Prostate gland (tissue), 2 donors: ENCODE data around the gene LONP1.

ENCODE experiments used
- CTCF ChIP-seq, 4 experiments: fragments of 200-600 bp in 2 of 4; fragments of 450-650 bp in 2 of 4; sonication (generic) in 2 of 4; IDR thresholded peaks; 1 replicate in 3 of 4; 2 replicates in 1 of 4; pipeline ENCODE4 v1.5.1; 2016 to 2019; ENCODE audit warnings: antibody characterized with exemption in 4 of 4, mild to moderate bottlenecking in 2 of 4, moderate library complexity in 2 of 4
- POLR2A ChIP-seq: fragments of 450-650 bp; IDR thresholded peaks from one replicate; pipeline ENCODE4 v1.6.1; 2016; ENCODE audit warnings: antibody characterized with exemption, mild to moderate bottlenecking

DNA sequence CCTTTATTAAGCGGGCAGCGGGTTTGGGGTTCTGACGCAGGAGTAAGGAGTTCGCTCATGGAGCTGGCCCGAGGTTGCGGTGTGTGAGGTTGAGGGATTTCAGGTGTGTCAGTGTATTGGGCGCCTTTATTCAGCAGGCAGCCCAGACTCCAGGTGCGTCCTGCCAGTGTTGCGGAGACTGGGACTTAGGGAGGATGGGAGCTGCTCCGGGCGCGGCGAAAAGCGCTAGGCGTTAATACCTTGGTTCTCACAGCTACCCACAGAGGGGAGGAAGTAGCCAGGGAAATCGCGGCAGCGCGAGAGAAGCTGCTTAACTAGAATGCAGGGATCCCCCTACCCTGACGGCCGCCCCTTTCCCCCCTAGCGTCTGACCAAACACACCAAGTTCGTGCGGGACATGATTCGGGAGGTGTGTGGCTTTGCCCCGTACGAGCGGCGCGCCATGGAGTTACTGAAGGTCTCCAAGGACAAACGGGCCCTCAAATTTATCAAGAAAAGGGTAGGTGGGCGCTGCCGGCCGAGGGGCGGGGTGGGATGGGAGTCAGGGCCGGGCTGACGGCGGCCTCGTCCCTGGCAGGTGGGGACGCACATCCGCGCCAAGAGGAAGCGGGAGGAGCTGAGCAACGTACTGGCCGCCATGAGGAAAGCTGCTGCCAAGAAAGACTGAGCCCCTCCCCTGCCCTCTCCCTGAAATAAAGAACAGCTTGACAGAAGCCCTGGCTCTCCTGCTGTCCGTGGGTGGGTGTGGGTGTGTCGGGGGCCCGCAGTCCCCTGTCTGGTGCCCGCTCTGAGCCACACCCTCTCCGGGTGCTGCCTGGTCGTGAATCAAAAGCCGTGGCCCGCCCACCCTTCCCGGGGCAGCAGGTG is 28.8 kb downstream of the LONP1 start:
- TF ChIP-seq CTCF (IDR thresholded peaks at IDR 0.05) (no peak), POLR2A (no peak)
